Rectal smooth muscle tissue (tissue), 1 donor: ENCODE data around the gene CNBD2.
"Not testable (repeated sequence)": the region's sequence is repeated elsewhere in the genome, so short reads cannot be mapped to it uniquely, and the experiment has no call there.

Experiments used
- H3K27ac ChIP-seq: one replicate; pipeline ENCODE4 v1.7.0; 2013; ENCODE audit warnings: low read depth, low read length, inconsistent platforms
- H3K27me3 ChIP-seq: one replicate; pipeline ENCODE4 v1.7.0; 2013; ENCODE audit warnings: low read length; ENCODE audit not compliant: control insufficient read depth, insufficient read depth
- H3K36me3 ChIP-seq: one replicate; pipeline ENCODE4 v1.7.0; 2013; ENCODE audit warnings: low read length; ENCODE audit not compliant: control insufficient read depth, insufficient read depth
- H3K4me1 ChIP-seq: one replicate; pipeline ENCODE4 v1.7.0; 2013; ENCODE audit warnings: low read length; ENCODE audit not compliant: control insufficient read depth, insufficient read depth
- H3K4me3 ChIP-seq: one replicate; pipeline ENCODE4 v1.7.0; 2013; ENCODE audit warnings: low read length
- H3K9ac ChIP-seq: one replicate; pipeline ENCODE4 v1.7.0; 2013; ENCODE audit warnings: low read length

Gene CNBD2

GRCh38 chr20:36060676-36061075 lies 92.3 kb downstream of the CNBD2 start:
- no peak overlapping the region for H3K4me3 ChIP-seq
- no peak overlapping the region for H3K9ac ChIP-seq
- H3K27me3 ChIP-seq: no peaks in the 10 kb centered on the region
- H3K36me3 ChIP-seq: no peaks in the 10 kb centered on the region
- no peak overlapping the region for H3K27ac ChIP-seq
- peaks cover 8% of the 10 kb centered on the region for H3K4me1 ChIP-seq

- Histone ChIP-seq H3K27ac (no peak overlapping the region), H3K36me3 (no peaks in the 10 kb centered on the region), H3K9ac (no peak overlapping the region), H3K4me3 (no peak overlapping the region), H3K27me3 (no peaks in the 10 kb centered on the region), H3K4me1 (peaks cover 8% of the 10 kb centered on the region)
Measured at GRCh38 chr20:36061754-36062153, 93.4 kb downstream of the CNBD2 start.

DNA sequence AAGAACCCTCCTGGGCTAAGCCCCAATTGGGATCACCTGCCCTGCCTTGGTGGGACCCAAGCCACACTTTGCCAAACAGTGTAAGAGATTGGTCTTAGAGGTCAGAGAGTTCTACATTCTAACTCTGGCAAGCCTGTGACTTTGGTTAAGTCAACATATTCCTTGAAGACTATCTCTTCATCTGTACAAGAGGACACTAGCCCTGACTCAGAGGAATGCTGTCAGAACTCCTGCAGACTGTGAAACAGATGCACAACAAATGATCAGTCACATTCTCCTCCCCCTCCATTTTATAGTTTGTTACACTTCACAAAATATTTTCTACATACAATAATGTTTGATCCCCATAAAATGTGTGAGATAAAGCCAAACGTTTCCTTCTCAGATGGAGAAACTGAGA lies 94.4 kb downstream of the CNBD2 start:
- Histone ChIP-seq H3K27ac (no peak overlapping the region), H3K4me1 (peaks cover 8% of the 10 kb centered on the region), H3K4me3 (no peak overlapping the region), H3K9ac (no peak overlapping the region), H3K27me3 (no peaks in the 10 kb centered on the region), H3K36me3 (no peaks in the 10 kb centered on the region)

- Histone ChIP-seq H3K9ac (peak overlapping the region; percentile 32), H3K4me3 (peak overlapping the region; percentile 66), H3K36me3 (no peaks in the 10 kb centered on the region)
Measured at GRCh38 chr20:36063916-36064657, 95.7 kb downstream of the CNBD2 start.

DNA sequence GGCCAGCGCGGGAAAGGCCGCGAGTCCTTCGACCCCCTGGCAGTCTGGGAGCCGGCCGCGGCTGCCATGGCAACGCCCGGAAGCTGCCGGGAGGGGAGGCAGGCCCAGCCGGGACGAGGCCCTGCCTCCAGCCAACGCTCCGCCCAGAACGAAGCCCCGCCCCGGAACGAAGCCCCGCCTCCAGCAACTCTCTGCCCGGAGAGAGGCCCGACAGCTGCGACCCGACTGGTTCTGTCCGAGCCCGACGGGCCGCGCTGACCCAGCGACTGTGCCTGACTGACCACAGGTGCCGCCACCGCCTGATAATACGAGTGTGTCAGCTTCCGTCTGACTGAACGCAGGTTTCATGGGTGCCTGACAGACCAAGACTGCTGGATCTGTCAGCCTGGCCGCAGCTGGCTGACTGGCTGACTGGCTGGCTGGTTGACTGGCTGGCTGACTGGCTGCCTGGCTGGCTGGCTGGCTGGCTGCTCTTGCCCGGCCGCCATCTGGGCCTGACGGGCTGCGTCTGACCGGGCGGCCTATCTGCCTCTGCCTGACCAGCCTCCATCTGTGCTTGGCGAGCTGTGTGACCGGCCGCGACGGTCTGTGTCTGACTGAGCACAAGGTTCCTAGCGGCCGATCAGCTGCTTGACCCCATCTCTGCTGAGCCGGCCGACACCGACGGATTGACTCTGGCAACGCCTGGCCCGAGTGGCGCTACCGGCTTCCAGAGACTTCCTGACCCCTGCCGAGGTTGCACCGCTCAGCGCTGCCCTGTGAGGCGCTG lies 96.5 kb downstream of the CNBD2 start:
- H3K27me3 ChIP-seq: no peaks in the 10 kb centered on the region
- H3K27ac ChIP-seq: peak overlapping the region; percentile 74
- peaks cover 8% of the 10 kb centered on the region for H3K4me1 ChIP-seq
- H3K9ac ChIP-seq: peak overlapping the region; percentile 27
- H3K4me3 ChIP-seq: peak overlapping the region; percentile 66
- H3K36me3 ChIP-seq: no peaks in the 10 kb centered on the region

More at GRCh38 chr20:36063916-36064657, 95.7 kb downstream of the CNBD2 start:
- H3K27me3 ChIP-seq: no peaks in the 10 kb centered on the region
- peaks cover 8% of the 10 kb centered on the region for H3K4me1 ChIP-seq
- peak overlapping the region; percentile 59 for H3K27ac ChIP-seq

DNA sequence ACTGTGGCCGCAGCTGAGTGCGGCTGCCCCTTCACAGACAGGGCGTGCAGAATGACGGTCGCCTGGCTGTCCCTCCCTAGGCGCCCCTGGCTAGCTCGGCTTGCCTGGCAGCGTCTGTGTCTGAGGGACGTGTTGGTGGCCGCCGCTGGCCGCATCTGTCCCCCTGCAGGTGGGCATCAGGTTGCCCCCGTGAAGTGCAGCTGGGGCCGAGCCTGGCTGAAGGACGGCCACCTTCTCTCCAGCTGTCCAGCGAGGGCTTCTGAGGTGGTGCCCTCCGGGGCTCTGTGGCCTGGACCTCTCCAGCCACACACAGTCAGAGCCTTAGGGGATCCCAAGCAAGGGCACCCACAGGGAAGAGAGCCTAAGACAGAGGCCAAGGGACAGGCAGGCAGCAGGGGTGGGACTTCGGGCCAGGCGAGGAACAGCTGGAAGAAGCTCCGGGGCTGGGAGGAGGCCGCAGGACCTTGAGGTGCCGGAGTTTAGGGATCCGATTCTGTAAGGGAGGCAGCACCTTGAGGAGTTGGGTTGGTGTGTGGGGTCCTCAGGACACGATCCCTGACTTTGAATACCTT lies 97.1 kb downstream of the CNBD2 start:
- H3K36me3 ChIP-seq: no peaks in the 10 kb centered on the region
- H3K4me3 ChIP-seq: peak overlapping the region; percentile 66
- H3K27me3 ChIP-seq: no peaks in the 10 kb centered on the region
- peak overlapping the region; percentile 74 for H3K27ac ChIP-seq
- peaks cover 8% of the 10 kb centered on the region for H3K4me1 ChIP-seq
- peak overlapping the region; percentile 25 for H3K9ac ChIP-seq

GRCh38 chr20:36066777-36067176 lies 98.4 kb downstream of the CNBD2 start:
- Histone ChIP-seq H3K9ac (no peak overlapping the region), H3K27me3 (no peaks in the 10 kb centered on the region), H3K4me3 (no peak overlapping the region), H3K36me3 (no peaks in the 10 kb centered on the region), H3K4me1 (peaks cover 8% of the 10 kb centered on the region), H3K27ac (no peak overlapping the region)

DNA sequence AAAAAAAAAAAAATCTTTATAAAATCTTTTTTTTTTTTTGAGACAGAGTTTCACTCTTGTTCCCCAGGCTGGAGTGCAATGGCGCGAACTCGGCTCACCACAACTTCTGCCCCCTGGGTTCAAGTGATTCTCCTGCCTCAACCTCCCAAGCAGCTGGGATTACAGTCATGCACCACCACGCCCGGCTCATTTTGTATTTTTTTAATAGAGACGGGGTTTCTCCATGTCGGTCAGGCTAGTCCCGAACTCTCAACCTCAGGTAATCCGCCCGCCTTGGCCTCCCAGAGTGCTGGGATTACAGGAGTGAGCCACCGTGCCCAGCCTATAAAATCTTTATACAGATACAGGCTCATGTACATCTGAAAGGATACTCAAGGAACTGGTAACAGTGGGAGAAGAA lies 100.1 kb downstream of the CNBD2 start:
- not testable (repeated sequence) for H3K4me3 ChIP-seq, H3K36me3 ChIP-seq, H3K4me1 ChIP-seq, H3K9ac ChIP-seq, H3K27me3 ChIP-seq, H3K27ac ChIP-seq

DNA sequence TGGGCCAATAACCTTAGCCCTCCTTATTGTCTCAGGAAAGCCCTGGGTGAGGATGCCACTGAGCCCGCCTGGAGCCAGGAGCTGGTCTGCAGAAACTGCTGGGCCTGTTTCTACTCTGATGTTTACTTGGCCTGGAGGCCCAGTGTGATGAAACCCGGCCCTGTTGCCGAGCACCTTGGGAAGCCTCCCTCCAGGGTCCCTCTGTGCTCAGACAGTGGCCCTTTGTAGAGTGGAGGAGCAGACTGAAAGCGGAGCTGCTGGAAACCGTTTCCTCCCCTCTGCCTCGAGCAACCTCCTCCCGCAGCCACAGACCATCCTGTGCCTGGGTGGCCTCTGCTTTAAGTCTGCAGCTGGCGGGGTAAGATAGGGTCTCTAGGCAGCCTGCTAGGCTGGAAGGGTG lies 102.1 kb downstream of the CNBD2 start:
- H3K27ac ChIP-seq: no peak overlapping the region
- peaks cover under 1% of the 10 kb centered on the region for H3K4me1 ChIP-seq
- no peaks in the 10 kb centered on the region for H3K36me3 ChIP-seq
- no peaks in the 10 kb centered on the region for H3K27me3 ChIP-seq
- H3K9ac ChIP-seq: no peak overlapping the region
- no peak overlapping the region for H3K4me3 ChIP-seq

GRCh38 chr20:36071848-36072247 lies 103.5 kb downstream of the CNBD2 start:
- Histone ChIP-seq H3K4me3 (no peak overlapping the region), H3K4me1 (no peaks in the 10 kb centered on the region), H3K27me3 (no peaks in the 10 kb centered on the region), H3K36me3 (no peaks in the 10 kb centered on the region), H3K9ac (no peak overlapping the region), H3K27ac (no peak overlapping the region)

- Histone ChIP-seq H3K27me3 (no peaks in the 10 kb centered on the region), H3K27ac (no peak overlapping the region), H3K36me3 (no peaks in the 10 kb centered on the region)
Measured at GRCh38 chr20:36074983-36075382, 106.6 kb downstream of the CNBD2 start.

DNA sequence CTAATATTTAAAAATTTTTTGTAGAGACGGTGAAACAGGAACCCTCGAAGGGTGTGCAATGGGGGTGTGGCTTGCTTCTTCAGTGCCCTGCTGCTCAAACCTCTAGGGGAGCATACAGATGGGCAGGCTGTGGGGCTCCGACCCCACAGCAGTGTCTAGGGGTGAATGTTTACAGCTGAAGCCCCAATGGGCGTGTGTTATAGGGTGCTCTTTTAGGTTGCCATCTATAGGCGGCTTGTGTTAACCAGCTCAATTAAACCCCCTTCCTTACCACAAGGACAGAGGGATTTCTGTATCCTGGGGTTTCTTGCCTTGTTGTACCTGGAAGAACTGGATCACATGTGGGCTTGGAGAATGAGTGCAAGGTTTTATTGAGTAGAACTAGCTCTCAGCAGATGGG lies 109.4 kb downstream of the CNBD2 start:
- not testable (repeated sequence) for H3K27ac ChIP-seq, H3K36me3 ChIP-seq, H3K4me3 ChIP-seq, H3K27me3 ChIP-seq, H3K4me1 ChIP-seq, H3K9ac ChIP-seq

More at GRCh38 chr20:36074983-36075382, 106.6 kb downstream of the CNBD2 start:
- no peak overlapping the region for H3K9ac ChIP-seq
- no peak overlapping the region for H3K4me3 ChIP-seq
- no peaks in the 10 kb centered on the region for H3K4me1 ChIP-seq
